Measurements from ENCODE around the gene DYNC2H1.

DYNC2H1 gene, protein sequence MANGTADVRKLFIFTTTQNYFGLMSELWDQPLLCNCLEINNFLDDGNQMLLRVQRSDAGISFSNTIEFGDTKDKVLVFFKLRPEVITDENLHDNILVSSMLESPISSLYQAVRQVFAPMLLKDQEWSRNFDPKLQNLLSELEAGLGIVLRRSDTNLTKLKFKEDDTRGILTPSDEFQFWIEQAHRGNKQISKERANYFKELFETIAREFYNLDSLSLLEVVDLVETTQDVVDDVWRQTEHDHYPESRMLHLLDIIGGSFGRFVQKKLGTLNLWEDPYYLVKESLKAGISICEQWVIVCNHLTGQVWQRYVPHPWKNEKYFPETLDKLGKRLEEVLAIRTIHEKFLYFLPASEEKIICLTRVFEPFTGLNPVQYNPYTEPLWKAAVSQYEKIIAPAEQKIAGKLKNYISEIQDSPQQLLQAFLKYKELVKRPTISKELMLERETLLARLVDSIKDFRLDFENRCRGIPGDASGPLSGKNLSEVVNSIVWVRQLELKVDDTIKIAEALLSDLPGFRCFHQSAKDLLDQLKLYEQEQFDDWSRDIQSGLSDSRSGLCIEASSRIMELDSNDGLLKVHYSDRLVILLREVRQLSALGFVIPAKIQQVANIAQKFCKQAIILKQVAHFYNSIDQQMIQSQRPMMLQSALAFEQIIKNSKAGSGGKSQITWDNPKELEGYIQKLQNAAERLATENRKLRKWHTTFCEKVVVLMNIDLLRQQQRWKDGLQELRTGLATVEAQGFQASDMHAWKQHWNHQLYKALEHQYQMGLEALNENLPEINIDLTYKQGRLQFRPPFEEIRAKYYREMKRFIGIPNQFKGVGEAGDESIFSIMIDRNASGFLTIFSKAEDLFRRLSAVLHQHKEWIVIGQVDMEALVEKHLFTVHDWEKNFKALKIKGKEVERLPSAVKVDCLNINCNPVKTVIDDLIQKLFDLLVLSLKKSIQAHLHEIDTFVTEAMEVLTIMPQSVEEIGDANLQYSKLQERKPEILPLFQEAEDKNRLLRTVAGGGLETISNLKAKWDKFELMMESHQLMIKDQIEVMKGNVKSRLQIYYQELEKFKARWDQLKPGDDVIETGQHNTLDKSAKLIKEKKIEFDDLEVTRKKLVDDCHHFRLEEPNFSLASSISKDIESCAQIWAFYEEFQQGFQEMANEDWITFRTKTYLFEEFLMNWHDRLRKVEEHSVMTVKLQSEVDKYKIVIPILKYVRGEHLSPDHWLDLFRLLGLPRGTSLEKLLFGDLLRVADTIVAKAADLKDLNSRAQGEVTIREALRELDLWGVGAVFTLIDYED (N-terminal part only)

DNA sequence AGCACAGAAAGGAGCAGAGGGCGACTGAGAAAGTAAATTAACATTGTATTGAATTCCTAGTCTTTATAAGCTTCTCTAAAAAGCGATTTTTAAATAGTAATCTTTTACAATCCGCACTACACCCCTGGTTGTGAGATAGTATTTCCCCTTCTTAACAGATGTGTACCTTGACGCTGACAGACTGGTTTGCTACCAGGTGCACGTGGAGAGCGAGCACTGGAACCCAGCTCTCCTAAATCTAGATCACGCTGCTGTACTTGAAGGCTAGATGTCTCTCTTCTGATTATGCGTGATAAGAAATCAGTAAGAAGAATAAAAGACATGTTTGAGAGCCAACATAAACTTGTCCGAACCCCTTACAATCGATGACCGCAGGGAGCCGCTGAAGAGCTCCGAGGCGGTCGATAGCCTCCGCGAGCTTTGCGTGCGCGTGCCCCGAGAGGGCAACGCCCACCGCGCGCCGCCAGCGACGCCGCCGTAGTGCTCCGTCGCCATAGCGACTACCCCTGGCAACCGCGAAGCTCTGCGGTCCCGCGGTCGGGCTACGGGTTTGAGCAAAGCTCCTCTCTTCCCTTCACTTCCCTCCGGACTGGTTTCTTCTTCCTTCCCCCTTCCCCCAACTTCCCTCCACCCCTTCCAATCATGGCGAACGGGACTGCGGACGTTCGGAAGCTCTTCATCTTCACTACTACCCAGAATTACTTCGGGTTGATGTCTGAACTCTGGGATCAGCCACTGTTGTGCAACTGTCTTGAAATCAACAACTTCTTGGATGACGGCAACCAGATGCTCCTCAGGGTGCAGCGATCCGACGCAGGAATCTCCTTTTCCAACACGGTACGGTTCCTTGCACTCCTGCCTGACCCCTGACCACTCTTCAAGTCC, at the start of gene DYNC2H1:
TSS of gene DYNC2H1 (plus strand) at position 494 of the 885 bp plus-strand sequence. CDS start at position 643, 149 bp downstream.
- DNase-seq (ENCODE audit: low read depth, low spot score) = peak; percentile 51
- peak within 1 kb of the TSS; percentile 64 for H3K27ac ChIP-seq

DNA sequence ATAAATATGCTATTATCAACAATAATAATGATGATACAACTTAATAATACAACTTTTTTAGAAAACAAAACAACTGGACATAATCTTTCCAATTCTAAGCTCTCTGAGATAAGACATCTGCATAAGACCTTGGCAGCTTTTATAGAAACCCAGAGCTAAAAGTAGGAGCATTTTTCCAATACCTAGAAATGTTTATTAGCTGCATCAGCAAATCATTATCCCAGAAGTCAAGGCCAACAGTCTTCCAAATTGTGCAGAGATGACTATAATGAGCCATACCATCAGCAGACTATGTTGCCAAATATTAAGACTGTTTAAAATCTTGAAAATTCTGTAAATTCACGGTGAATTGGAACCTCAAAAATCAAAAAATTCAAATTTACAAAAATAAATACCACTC, 47.6 kb upstream of the DYNC2H1 start:
- no peak for DNase-seq (ENCODE audit: low read depth, low spot score)
- H3K27ac ChIP-seq = no peak overlapping the region

DNA sequence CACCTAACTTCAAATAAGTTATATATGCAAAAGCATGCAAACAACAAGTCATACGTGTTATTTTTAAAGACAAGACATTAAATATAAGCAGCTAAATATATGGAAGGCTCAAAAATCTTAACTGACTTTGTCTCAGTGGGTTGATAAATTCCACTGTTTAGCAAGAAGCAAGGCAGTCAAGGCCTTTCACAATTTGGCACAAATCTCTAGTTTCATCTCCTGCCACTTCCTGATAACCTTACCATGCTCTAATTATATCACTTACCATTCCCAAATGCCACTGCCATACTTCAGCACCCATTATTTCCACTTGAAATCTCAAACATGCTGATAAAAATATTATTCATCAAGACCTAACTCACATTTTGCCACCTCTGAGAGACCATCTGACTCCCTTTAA, 42.1 kb upstream of the DYNC2H1 start:
- DNase-seq (ENCODE audit: low read depth, low spot score) = no peak
- H3K27ac ChIP-seq = no peak overlapping the region

DNA sequence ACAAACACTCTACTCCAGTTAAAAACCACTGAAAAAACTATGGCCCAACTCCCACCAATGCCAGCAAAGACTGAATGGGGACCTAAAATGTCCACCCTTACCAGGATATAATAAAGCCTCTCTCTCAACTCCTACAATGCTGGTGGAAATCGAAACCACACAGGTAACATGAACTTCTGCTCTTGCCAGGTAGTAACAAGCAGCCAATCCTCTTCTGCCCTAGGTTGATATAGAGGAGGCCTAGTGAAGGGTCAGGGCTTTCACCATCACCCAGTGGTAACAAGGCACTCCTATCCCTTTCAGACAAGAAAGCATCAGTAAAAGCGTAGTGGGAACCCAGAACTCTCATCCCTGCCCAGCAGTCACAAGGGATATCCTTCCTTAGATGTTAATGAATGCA, 39.9 kb upstream of the DYNC2H1 start:
- no peak overlapping the region for H3K27ac ChIP-seq
- no peak for DNase-seq (ENCODE audit: low read depth, low spot score)

DNA sequence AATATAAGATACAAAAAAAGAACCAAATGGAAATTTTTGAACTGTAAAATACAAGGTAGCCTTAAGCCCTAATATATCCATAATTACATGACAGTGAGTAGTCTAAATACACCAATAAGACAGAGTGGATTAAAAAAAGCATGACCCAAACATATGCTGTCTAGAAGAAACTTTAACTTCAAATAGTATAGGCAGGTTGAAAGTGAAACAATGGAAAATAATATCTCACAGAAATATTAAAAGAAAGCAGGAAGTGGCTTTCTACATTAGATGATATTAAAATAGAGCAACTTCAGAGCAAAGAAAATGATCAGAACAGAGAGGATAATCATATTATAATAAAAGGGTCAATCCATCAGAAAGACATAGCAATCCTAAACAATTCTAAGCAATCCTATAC, 39.1 kb upstream of the DYNC2H1 start:
- H3K27ac ChIP-seq = no peak overlapping the region
- no peak for DNase-seq (ENCODE audit: low read depth, low spot score)

DNA sequence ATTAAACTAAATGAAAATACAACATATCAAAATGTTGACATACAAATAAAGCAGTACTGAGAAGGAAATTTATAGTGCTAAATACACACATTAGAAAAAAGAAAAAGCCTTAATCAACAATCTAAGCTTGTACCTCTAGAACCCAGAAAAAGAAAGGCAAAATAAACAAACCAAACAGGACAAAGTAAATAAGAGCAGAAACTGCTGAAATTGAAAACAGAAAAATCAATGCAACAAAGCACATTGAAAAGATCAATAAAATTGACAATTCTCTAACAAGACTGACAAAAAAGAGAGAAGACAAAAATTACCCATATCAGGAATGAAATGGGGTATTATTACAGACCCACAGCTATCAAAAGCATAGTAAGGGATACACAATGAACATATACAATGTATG, 38.2 kb upstream of the DYNC2H1 start:
- no peak overlapping the region for H3K27ac ChIP-seq
- no peak for DNase-seq (ENCODE audit: low read depth, low spot score)

DNA sequence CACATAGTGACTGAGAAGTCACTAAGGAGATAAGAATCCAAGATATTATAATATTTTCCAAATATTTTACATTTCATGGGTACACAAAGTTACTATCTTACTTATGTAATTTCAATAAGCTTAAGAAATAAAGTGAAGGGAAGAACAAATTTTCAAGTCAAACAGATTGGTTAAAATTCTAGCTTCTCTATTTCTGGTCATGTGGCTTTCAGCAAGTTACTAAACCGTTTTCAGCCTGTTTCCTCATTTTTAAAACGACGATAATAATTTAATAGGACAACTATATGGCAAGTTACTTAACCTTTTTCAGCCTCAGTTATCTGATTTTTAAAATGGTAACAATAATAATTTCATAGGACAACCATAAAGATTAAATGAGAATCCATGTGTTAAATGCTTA, 32.9 kb upstream of the DYNC2H1 start:
- no peak overlapping the region for H3K27ac ChIP-seq
- DNase-seq (ENCODE audit: low read depth, low spot score) = no peak

DNA sequence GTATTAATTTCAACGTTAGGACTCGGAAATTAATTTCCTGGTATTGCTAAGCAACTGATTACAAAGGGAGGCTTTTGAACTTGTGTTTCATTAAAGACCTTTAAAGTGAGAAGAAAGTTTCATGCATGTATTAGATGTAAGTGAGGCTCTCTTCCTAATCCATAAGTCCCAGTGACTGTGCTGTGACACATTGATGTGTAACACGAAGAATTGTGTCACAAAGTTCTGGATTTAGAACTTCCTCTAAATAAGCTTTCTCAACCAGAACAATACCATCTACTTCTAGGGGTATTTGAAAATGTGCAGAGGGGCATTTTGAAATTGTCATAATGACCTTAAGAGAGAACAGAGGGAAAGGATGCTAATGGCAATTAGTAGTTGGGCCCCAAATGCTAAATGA, 31.7 kb upstream of the DYNC2H1 start:
- no peak for DNase-seq (ENCODE audit: low read depth, low spot score)
- no peak overlapping the region for H3K27ac ChIP-seq

DNA sequence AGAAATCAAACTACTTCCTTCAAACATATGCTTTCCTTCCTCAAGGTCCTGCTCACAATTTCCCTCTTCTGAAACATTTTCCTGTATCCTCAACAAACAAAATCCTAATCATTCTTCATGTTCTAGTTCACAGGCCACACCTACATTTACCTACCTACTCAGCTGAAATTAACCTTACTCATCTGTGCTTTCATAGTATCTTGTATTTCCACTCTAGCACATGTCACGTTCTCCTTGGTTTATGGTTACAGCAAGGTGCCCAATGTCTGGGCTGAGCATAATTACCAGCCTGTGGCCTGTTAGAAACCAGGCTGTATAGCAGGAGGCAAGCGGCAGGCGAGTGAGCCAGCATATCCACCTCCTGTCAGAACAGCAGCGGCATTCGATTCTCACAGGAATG, 30.5 kb upstream of the DYNC2H1 start:
- H3K27ac ChIP-seq = peak overlapping the region; percentile 53
- DNase-seq (ENCODE audit: low read depth, low spot score) = no peak

DNA sequence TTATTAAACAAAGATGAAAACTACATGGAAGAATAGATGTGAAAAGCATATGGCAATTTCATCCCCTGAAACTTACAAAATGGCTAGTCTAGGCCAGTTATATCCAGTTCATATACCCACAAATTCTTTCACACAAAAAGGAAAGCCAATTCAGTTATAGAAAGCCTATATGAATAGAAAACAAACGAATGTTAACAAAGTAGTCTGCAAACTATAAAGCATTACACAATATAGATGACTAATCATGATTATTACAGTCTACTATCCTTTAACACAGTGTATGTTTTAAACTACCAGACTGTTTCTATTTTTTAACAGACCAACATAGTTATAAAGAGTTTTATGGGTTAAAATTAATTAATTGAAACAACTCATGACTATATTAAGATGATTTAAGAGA, 29.4 kb upstream of the DYNC2H1 start:
- no peak for DNase-seq (ENCODE audit: low read depth, low spot score)
- H3K27ac ChIP-seq = peak overlapping the region; percentile 53

DNA sequence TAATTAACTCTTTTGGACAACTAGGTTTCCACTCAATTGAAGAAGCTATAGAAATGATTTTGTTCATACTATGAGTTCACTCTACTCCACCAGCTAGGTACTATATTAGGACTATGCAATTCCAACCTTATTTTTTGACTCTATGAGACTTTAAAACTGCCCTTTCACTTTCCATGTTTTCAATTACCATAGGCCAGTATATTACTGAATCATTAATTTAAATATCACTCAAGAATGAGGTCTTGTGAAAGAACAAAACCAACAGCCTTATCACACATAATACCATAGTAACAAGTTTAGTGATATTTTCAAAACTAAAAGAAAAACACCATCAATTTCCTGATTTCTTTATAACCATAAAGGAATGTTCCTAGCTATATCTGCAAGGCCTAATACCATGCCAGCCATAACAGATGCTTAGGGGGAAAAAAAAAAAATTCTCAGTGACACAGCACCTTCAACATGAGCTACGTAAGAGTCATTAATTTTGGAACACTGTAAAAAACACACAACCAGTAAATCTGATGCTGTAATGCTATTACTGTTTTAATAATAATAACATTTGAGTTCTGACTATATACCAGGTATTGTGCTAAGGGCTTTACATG, 23.4 kb upstream of the DYNC2H1 start:
- H3K27ac ChIP-seq = no peak overlapping the region
- no peak for DNase-seq (ENCODE audit: low read depth, low spot score)

DNA sequence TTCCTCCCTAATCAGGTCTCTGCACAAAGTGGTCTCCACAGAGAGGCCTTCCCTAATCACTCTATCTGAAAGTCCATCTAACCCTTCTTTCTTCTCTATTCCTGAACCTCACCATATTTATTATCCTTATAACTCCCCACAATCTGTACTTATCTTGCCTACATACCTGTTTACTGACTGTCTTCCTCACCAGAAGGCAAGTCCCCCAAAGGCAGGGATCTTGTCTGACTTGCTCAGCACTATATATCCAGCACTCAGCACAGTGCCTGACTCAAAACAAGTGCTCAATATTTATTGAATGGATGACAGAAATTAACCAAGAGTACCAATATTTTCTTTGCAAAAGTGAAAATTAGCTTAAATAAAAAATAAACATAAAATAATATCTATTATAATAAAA, 22.8 kb upstream of the DYNC2H1 start:
- H3K27ac ChIP-seq = no peak overlapping the region
- no peak for DNase-seq (ENCODE audit: low read depth, low spot score)

DNA sequence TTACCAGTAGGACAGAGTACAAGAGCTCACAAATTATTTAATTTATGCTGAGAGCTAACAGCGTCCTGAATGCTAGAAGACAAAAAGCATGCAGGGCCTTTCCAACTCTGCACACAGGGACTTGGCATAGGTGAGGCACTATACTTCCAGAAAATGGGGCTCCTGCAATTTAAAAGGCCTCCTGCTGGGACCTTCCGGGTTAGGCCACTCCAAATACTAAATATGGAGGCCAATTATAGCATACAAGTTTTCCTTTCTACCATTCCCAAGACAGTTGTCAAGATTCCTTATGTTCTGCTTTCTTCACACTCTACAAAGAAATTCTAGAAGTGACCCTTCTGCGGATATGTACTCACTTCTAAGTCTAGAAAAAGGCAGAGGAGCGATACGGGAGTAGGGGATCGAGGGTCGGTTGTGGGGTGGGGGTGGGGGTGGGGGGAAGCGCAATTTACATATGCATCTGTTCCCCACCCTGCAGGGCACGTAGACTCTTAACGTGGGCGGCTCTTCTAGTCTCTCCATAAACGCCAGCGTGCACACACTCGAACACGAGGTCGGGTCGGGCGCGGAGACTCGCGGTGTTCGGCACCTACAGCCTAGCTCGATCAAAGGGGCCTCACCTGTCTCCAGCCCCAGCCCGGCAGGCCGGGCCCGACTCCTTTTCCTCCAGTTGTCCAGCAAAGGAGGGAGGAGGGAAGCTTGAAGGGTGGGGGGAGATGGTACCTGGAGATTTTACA, 18.0 kb upstream of the DYNC2H1 start:
- DNase-seq (ENCODE audit: low read depth, low spot score) = no peak
- peak overlapping the region; percentile 85 for H3K27ac ChIP-seq

DNA sequence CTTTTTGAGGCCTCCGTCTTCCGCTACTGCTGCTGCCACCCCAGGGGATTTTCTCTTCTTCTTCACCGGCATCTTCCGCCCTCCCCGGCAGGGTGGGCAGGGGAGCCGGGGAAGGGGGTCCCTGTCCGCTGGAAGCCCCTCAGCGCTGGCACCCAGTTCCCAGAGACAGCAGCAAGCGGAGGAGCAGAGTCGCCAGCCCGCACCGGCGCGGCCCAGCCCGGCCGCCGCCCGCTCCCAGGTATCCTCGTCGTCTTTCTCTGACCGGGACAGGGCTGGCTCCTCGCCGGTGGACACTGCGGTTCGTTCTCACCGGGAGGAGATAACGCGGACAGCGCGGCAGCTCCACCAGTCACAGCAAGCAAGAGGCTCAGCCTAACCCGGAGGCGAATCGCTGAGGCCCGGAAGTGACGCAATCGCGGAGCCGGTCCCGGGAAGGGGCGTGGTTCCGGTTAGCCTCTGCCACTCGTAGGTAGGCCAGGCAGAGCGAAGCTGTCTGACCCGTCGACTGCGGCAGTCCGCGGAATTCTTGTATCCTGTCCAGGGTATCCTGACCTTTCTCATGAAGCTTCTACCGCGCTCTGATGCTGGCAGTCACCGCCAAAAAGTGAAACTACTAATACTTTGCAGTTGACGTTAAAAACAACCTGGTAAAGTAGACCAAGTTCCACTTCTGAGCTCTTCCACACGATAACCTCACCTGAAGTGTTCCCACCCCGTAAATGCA, 17.3 kb upstream of the DYNC2H1 start, which contains the start of gene DCUN1D5:
TSS of gene DCUN1D5 (minus strand) at position 360 of the 724 bp plus-strand sequence. CDS start at position 72, 288 bp downstream.
- DNase-seq (ENCODE audit: low read depth, low spot score) = peak; percentile 76
- H3K27ac ChIP-seq = peak within 1 kb of the TSS; percentile 85

DNA sequence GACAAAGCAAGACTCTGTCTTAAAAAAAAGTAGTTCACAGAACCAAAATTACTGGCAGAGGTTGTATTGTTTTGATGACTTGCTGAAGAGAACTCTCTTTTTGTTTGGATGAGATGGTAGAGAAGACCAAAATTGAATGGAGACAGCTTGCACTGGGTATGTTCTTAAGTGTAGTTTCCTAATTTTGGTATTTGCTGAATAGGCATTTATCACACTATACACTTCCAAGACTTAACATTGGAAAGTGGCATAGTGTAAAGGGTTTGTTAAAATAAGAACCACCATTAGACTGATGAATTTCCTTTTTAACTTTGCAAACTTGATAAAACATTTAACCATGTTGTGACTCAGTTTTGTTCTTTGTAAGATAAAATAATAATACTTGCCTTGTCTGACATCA, 11.9 kb upstream of the DYNC2H1 start:
- no peak overlapping the region for H3K27ac ChIP-seq
- no peak for DNase-seq (ENCODE audit: low read depth, low spot score)

DNA sequence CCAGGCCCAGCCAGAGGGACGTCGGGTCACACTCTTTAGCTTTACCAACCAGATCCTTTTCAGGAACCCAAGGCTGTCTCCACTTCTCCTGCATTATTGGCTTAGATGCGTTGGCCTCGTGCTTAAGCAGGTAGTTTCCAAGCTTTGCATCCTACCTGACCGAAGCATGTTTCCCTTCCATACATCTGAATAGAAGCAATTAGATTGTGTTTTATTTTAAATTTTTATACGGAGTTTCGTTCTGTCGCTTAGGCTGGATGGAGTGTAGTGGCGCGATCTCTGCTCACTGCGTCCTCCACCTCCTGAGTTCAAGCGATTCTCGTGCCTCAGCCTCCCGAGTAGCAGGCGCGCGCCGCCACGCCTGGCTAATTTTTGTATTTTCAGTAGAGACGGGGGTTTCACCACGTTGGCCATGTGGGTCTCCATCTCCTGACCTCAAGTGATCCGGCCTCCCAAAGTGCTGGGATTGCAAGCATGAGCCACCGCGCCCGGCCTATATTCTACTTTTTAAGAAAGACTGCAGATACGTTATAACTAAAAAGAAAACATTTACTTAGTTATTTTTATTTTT, 677 bp downstream of the DYNC2H1 start:
- peak overlapping the region; percentile 64 for H3K27ac ChIP-seq
- no peak for DNase-seq (ENCODE audit: low read depth, low spot score)

DNA sequence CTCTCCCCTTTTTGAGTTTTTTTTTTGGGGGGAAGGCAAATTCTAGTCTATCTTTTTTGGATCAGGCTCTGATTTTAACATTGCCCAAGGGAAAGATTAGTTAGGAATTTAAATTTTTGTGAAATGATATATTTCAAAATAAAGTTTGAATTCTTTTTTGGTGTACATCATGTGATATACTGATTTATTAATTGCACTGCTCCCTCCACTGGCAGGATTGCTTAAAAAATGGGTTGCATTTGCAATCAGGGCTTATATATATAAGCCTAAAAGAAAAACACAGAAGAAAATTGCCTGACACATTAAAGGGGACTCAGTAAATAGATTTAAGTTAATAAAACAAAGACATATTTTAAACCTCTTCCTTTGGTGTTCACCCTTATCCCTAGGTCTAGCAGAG, 1.2 kb downstream of the DYNC2H1 start:
- H3K27ac ChIP-seq = no peak overlapping the region
- no peak for DNase-seq (ENCODE audit: low read depth, low spot score)
